Small intestine (tissue), 7 donors: ENCODE data around the gene CNTN5. TPM values are rescaled to one million over a fixed set of nuclear protein-coding genes. Genes with fewer than 3 reads are reported as not detected.
"Not testable (repeated sequence)": the region's sequence is repeated elsewhere in the genome, so short reads cannot be mapped to it uniquely, and the experiment has no call there.

ENCODE experiments used
- DNase-seq, 2 donors: peaks; one replicate each; pipeline versions ENCODE4 v3.0.0 to v3.0.0-alpha.2; 2013
- FAIRE-seq: peaks from 2 replicates; lab custom pipeline; 2012; peaks lifted over from hg19 to GRCh38; lab: Jason Lieb, UNC
- H3K27ac ChIP-seq, 3 donors: one replicate each; pipeline ENCODE4 v1.5.1; 2013; ENCODE audit warnings: low read length in 2 of 3, mild to moderate bottlenecking in 2 of 3, control low read depth in 1 of 3, inconsistent platforms in 1 of 3, low read depth in 1 of 3, moderate library complexity in 1 of 3
- H3K27me3 ChIP-seq, 3 donors: one replicate each; pipeline ENCODE4 v1.6.1; 2013; ENCODE audit warnings: low read length in 3 of 3, inconsistent platforms in 1 of 3; ENCODE audit not compliant: control insufficient read depth in 3 of 3, insufficient read depth in 3 of 3
- H3K36me3 ChIP-seq, 3 donors: one replicate each; pipeline ENCODE4 v1.6.1; 2013; ENCODE audit warnings: low read length in 3 of 3, inconsistent platforms in 1 of 3, low read depth in 1 of 3, mild to moderate bottlenecking in 1 of 3, moderate library complexity in 1 of 3; ENCODE audit not compliant: control insufficient read depth in 3 of 3, insufficient read depth in 2 of 3
- H3K4me1 ChIP-seq, 3 donors: one replicate each; pipeline ENCODE4 v1.6.1; 2013; ENCODE audit warnings: low read length in 2 of 3, inconsistent platforms in 1 of 3, low read depth in 1 of 3, mild to moderate bottlenecking in 1 of 3, moderate library complexity in 1 of 3; ENCODE audit not compliant: control insufficient read depth in 3 of 3, insufficient read depth in 2 of 3
- H3K4me3 ChIP-seq, 3 donors: one replicate each; pipeline ENCODE4 v1.5.1; 2013; ENCODE audit warnings: low read length in 3 of 3, control low read depth in 1 of 3, inconsistent platforms in 1 of 3, low read depth in 1 of 3, mild to moderate bottlenecking in 1 of 3, moderate library complexity in 1 of 3
- H3K9me3 ChIP-seq, 2 donors: one replicate each; pipeline ENCODE4 v1.6.1; 2013; ENCODE audit warnings: low read depth in 1 of 2, low read length in 1 of 2; ENCODE audit not compliant: control insufficient read depth in 2 of 2, insufficient read depth in 1 of 2
- WGBS, 3 donors: extraction: QIAGEN DNeasy Blood & Tissue Kit; methylation state at CpG; one replicate each; pipeline ENCODE4 v1.1.7; 2013; 5-methylcytosine and 5-hydroxymethylcytosine counted together
- polyA plus RNA-seq, 4 donors: library from polyadenylated mRNA; stranded (reverse) in 3 of 4; unstranded in 1 of 4; fragments of 200-250 nt in 3 of 4; fragments of 120-200 nt in 1 of 4; gene quantifications; one replicate each; pipeline versions ENCODE4 v1.2.1 to v1.2.3, GENCODE V29; 2013
- donor health status: healthy with polysubstance abuse.
- donor health status: control.
- donor health status: control.
- donor health status: Bipolar disorder and iron deficiency.
- donor health status: healthy.

The CNTN5 gene
- polyA plus RNA-seq, 4 donors = 0.04 to 0.09 TPM; not detected in 2

DNA sequence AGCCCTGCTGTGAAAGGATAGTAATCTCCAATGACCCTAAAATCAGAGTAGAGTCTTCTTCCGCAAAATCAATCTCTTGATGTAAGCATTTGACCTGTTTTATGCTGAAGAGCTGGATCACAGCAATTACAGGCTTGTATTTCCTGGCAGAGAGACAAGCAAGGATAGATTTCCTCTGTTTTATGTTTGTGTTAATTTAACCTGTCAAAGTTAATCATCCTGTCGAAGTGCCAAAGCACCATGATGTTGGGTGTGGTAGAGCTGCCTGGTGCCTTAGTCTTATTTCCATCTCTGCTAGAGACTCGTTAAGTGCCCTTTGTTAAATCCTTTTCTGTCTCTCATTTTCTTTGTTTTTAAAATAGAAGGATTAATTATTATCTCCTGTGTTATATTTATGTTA lies 248.1 kb downstream of the CNTN5 start:
- H3K9me3 ChIP-seq = no peaks in the 10 kb centered on the region
- no peak overlapping the region for H3K4me3 ChIP-seq
- WGBS, 3 donors = 37 to 59% (median 49%) methylated on average over 3 of the region's 3 CpGs
- no peaks in the 10 kb centered on the region for H3K36me3 ChIP-seq
- FAIRE-seq (no peak), DNase-seq (no peak)
- no peaks in the 10 kb centered on the region for H3K27me3 ChIP-seq
- H3K27ac ChIP-seq = no peak overlapping the region
- H3K4me1 ChIP-seq = no peaks in the 10 kb centered on the region

DNA sequence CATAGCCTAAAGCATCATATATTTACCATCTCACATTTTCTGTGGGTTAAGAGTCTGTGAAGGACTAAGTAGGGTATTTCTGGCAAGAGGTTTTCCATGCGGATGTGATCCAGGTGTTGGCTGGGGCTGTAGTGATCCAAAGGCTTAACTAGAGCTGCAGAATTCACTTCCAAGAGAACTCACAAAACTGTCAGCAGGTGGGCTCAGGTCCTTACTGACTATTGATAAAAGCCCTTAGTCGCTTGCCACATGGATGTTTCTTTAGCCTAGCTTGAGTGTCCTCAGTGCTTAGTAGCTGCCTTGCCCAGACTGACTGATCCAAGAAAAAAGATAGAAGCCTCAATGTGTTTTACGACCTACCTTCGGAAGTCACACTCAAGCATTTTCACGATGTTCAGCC lies 250.8 kb downstream of the CNTN5 start:
- Histone ChIP-seq H3K36me3 (no peaks in the 10 kb centered on the region), H3K4me1 (no peaks in the 10 kb centered on the region), H3K27me3 (no peaks in the 10 kb centered on the region), H3K27ac (no peak overlapping the region), H3K9me3 (no peaks in the 10 kb centered on the region), H3K4me3 (no peak overlapping the region)
- no peak for FAIRE-seq
- DNase-seq = no peak
- WGBS, 3 donors = 70 to 75% (median 73%) methylated on average over 5 of the region's 5 CpGs

GRCh38 chr11:99275521-99275920 lies 254.8 kb downstream of the CNTN5 start:
- H3K9me3 ChIP-seq = no peaks in the 10 kb centered on the region
- H3K4me3 ChIP-seq = no peak overlapping the region
- DNase-seq (no peak), FAIRE-seq (no peak)
- 81 to 87% (median 83%) methylated on average over 2 of the region's 2 CpGs for WGBS, 3 donors
- H3K27me3 ChIP-seq = no peaks in the 10 kb centered on the region
- H3K27ac ChIP-seq = no peak overlapping the region
- H3K4me1 ChIP-seq = no peaks in the 10 kb centered on the region
- H3K36me3 ChIP-seq = no peaks in the 10 kb centered on the region

DNA sequence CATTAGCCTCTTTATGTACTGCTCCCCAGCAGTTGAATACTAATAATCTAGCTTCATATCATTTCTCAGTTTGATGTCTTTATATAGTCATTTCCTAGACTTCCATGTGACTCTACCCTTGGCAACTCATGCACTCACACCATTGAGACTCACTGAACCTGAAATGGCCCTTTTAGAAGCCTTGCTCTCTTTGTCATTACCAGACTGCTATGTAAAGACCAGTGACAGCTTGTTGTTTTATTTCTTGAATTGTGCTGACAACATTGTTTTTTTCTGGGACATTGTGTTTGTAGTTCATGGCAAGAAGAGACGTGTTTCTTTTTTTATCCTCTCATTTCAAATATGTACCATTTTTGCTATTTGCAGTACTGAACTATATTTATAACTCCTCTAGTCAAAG lies 256.5 kb downstream of the CNTN5 start:
- no peaks in the 10 kb centered on the region for H3K9me3 ChIP-seq
- H3K4me1 ChIP-seq = no peaks in the 10 kb centered on the region
- H3K36me3 ChIP-seq = no peaks in the 10 kb centered on the region
- FAIRE-seq = no peak
- 33 to 63% (median 46%) methylated on average over 1 of the region's 1 CpG for WGBS, 3 donors
- DNase-seq = no peak
- no peaks in the 10 kb centered on the region for H3K27me3 ChIP-seq
- no peak overlapping the region for H3K27ac ChIP-seq
- H3K4me3 ChIP-seq = no peak overlapping the region

- FAIRE-seq (no peak), DNase-seq (no peak)
- H3K4me3 ChIP-seq = no peak overlapping the region
Measured at GRCh38 chr11:99279266-99279665, 258.5 kb downstream of the CNTN5 start.

DNA sequence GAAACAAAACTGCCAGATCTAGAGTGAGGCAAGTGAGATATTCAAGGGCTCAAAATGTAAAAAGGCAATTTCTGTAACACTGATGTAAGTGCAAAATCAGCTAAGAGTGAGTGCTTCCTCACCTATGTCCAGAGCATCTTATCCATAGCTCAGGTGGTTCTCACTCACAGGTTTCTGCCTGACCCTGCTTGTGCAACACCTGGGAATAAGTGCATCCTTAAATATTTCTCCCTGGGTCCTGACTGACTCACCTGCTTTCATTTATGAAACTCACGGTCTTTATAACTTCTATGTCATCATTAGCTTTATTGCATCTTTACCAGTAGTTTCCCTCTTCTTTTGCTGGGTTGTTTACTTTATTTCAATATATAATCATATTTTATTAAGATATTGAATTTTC lies 260.6 kb downstream of the CNTN5 start:
- Histone ChIP-seq H3K4me1 (no peaks in the 10 kb centered on the region), H3K4me3 (no peak overlapping the region), H3K9me3 (no peaks in the 10 kb centered on the region), H3K27ac (no peak overlapping the region), H3K36me3 (no peaks in the 10 kb centered on the region), H3K27me3 (no peaks in the 10 kb centered on the region)
- no peak for DNase-seq
- no peak for FAIRE-seq
- WGBS, 3 donors = 32 to 76% (median 45%) methylated on average over 1 of the region's 1 CpG

More at GRCh38 chr11:99279266-99279665, 258.5 kb downstream of the CNTN5 start:
- Histone ChIP-seq H3K36me3 (no peaks in the 10 kb centered on the region), H3K4me1 (no peaks in the 10 kb centered on the region), H3K9me3 (no peaks in the 10 kb centered on the region), H3K27ac (no peak overlapping the region), H3K27me3 (no peaks in the 10 kb centered on the region)

DNA sequence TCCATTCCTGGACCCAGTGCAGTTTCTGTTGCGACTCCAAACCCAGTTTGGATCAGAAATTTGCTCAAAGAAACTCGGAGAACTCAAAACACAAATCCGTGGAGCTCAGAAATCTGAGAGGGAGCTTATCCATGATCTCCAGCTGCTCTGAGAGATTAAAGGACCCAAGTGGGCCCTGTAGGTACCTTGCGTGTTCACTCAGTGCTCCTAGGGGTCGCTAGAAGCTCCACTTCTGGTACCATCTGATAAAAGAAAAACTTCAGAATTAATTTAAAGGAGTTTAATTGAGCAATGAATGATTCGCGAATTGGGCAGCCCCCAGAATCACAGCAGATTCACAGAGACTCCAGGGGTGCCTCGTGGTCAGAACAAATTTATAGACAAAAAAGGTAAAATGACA lies 277.2 kb downstream of the CNTN5 start:
- H3K9me3 ChIP-seq, H3K27me3 ChIP-seq, FAIRE-seq, H3K36me3 ChIP-seq, H3K27ac ChIP-seq, H3K4me3 ChIP-seq, H3K4me1 ChIP-seq, DNase-seq: not testable (repeated sequence)
- WGBS, 3 donors = 59 to 67% (median 60%) methylated on average over 8 of the region's 8 CpGs

- WGBS, 3 donors = 52 to 71% (median 60%) methylated on average over 3 of the region's 3 CpGs
- H3K27me3 ChIP-seq = no peaks in the 10 kb centered on the region
- no peak for FAIRE-seq
- H3K4me3 ChIP-seq = no peak overlapping the region
- H3K9me3 ChIP-seq = no peaks in the 10 kb centered on the region
- H3K4me1 ChIP-seq = no peaks in the 10 kb centered on the region
- H3K27ac ChIP-seq = no peak overlapping the region
- DNase-seq = no peak
- H3K36me3 ChIP-seq = no peaks in the 10 kb centered on the region
Measured at GRCh38 chr11:99307510-99308088, 286.9 kb downstream of the CNTN5 start.

DNA sequence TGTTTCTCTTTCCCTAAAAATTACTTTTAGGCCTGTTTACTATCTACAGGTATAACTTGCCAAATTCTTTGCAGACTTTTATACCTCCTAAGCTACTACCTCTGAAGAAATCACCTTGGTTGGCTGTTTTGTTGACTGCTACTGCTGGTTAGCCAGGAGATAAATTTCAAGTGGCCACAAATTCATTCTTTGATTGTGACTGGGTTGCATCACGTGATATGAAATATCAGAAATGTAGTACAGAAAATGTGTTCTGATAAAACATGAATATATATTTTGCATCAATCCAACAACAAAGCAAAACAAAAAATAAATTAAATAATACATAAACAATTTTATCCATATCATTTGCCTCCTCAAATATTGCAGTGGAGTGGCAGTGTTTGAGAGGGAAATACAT lies 291.1 kb downstream of the CNTN5 start:
- FAIRE-seq = no peak
- H3K4me3 ChIP-seq = no peak overlapping the region
- H3K27ac ChIP-seq = no peak overlapping the region
- no peaks in the 10 kb centered on the region for H3K36me3 ChIP-seq
- H3K9me3 ChIP-seq = no peaks in the 10 kb centered on the region
- no peak for DNase-seq
- H3K27me3 ChIP-seq = no peaks in the 10 kb centered on the region
- WGBS, 3 donors = 83 to 94% (median 89%) methylated on average over 1 of the region's 1 CpG
- no peaks in the 10 kb centered on the region for H3K4me1 ChIP-seq
